Activated CD4-positive, alpha-beta T cell treated with anti-CD3 and anti-CD28 coated beads, Interleukin-2, amount 50 U/mL, for 24 hours (primary cell): Measurements from ENCODE around the gene VPS29.
A peak's percentile ranks its signal among the peaks of the same experiment; 100 is the strongest.
"Not testable (repeated sequence)": the region's sequence is repeated elsewhere in the genome, so short reads cannot be mapped to it uniquely, and the experiment has no call there.

Experiments
- DNase-seq, 2 donors: peaks; one replicate each; pipeline ENCODE4 v3.0.0-alpha.2; 2020; ENCODE audit warnings: low read depth in 1 of 2, low spot score in 1 of 2

The VPS29 gene

GRCh38 chr12:110528277-110528839, 26.4 kb upstream of the VPS29 start:
- no peak for DNase-seq

- DNase-seq, result not testable (repeated sequence)
Observed at GRCh38 chr12:110520876-110521712, 19.2 kb upstream of the VPS29 start.

GRCh38 chr12:110518014-110518413, 16.1 kb upstream of the VPS29 start:
- DNase-seq, result not testable (repeated sequence)

- DNase-seq, result no peak
Observed at GRCh38 chr12:110516995-110517394, 15.1 kb upstream of the VPS29 start.

GRCh38 chr12:110514363-110514762, 12.5 kb upstream of the VPS29 start:
- no peak for DNase-seq

- no peak for DNase-seq
Observed at GRCh38 chr12:110513842-110514241, 11.9 kb upstream of the VPS29 start.

- DNase-seq, result no peak
Observed at GRCh38 chr12:110508071-110508586, 6.2 kb upstream of the VPS29 start.

- no peak for DNase-seq
Observed at GRCh38 chr12:110505332-110505731, 3.4 kb upstream of the VPS29 start.

GRCh38 chr12:110503432-110503831, 1.5 kb upstream of the VPS29 start:
- no peak for DNase-seq

GRCh38 chr12:110501399-110501751, 536 bp downstream of the VPS29 start:
- peak; percentile 16 to 20 for DNase-seq

- no peak for DNase-seq
Observed at GRCh38 chr12:110498984-110499706, 2.8 kb downstream of the VPS29 start.

- DNase-seq, result no peak
Observed at GRCh38 chr12:110475426-110475825, 26.5 kb downstream of the VPS29 start.

- peak; percentile 86 to 96 for DNase-seq
Observed at GRCh38 chr12:110468214-110469048, 33.5 kb downstream of the VPS29 start, which contains the start of the genes FAM216A and GPN3. Gene FAM216A (plus strand): TSS chr12:110468845. CDS start chr12:110468876, 31 bp downstream. Gene GPN3 (minus strand): TSS chr12:110468257. CDS start chr12:110468203, 54 bp downstream.

GRCh38 chr12:110467847-110468213, 34.1 kb downstream of the VPS29 start:
- no peak for DNase-seq

- no peak for DNase-seq
Observed at GRCh38 chr12:110466791-110467190, 35.1 kb downstream of the VPS29 start.

- DNase-seq, result not testable (repeated sequence)
Observed at GRCh38 chr12:110465765-110466164, 36.1 kb downstream of the VPS29 start.

GRCh38 chr12:110465024-110465423, 36.9 kb downstream of the VPS29 start:
- no peak for DNase-seq

GRCh38 chr12:110461189-110461588, 40.7 kb downstream of the VPS29 start:
- DNase-seq, result not testable (repeated sequence)

GRCh38 chr12:110458756-110459155, 43.2 kb downstream of the VPS29 start:
- no peak for DNase-seq

- DNase-seq, result no peak
Observed at GRCh38 chr12:110453569-110454296, 48.2 kb downstream of the VPS29 start.
